ENCODE results near the gene POP4.

GRCh38 chr19:29662278-29662603 lies 56.2 kb downstream of the POP4 start:
- no peak for TF ChIP-seq CTCF (IDR thresholded peaks at IDR 0.05; ENCODE audit: poor library complexity)
- TF ChIP-seq EZH2 (IDR thresholded peaks at IDR 0.05; ENCODE audit: borderline replicate concordance) = no peak

Data from hepatocyte (in vitro differentiated cells).